HG02623 (cell line): ENCODE measurements around the gene SLMAP.

ENCODE experiments used
- ATAC-seq: cut with Tn5 transposase; IDR thresholded peaks from one replicate; pipeline ENCODE4 v1.9.1; 2021; ENCODE audit warnings: moderate library complexity; ENCODE audit not compliant: unreplicated experiment

Gene SLMAP

DNA sequence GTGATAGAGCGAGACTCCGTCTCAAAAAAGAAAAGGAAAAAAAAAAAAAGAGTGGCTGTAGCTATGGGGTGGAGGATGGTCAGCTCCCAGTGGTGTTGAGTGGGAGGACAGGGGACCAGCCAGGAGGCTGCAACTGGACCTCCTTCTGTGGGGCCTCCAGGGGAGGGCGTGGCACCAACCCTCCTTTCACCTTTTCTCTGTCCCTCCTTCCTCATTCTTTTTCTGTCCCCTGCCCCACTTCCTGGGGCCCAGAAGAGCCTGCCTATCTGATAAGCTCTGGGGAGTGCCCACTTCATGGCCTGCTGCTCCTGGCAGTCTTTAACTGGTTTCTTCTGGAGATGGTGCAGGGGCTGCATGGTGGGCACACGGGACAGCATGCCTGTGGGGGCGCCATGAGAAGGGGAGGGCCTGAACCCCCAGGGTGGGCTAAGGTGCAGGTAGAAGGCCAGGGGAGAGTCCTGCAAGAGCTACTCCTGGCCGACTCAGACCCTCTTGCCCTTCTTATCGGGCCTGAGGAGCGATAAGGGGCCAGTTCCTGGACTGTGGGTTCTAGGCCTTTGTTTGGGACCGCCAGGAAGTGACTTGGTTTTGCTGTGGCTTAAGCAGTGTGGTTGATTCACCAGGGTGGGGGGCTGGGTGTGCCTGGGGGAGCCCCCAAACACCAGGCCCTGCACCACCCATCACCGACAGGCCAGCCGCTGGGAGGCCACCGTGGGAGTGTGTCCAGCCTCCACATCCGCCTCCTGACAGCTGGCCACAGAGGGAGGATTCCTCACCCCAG is 202.7 kb downstream of the SLMAP start:
- ATAC-seq: no peak

DNA sequence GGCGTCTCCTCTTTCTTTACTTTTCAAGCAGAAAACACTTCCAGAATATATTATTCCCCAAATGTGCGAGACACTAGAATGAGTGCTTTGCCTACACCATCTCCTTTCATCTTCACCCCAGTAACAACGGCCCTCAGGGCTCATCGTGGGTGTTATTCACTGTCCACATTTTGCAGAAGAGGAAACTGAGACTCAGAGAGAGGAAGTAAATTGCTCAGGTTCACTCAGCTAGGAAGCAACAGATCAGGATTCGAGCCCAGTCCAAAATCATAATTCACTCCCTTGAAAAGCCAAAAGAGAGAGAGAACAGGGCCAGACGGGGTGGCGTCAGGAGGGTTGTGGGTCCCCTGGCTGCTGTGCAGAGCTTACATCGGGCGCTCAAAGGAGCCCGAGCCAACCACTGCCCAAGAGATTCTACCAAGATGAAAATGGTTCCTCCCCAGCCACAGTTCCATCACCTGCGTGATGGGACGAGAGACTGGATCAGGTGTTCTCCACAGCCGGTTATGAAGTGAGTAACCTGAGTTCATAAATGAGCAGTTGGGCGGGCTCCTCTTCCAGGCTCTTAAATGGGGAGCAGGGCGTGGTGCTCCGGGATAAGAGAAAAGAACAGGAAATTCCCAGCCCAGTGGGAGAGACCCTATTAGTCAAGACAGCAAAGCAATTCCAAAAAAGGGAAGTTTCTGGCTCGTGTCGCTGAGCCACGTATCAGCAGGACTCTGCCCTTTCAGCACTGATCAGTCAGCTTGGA is 203.5 kb downstream of the SLMAP start:
- ATAC-seq: no peak

DNA sequence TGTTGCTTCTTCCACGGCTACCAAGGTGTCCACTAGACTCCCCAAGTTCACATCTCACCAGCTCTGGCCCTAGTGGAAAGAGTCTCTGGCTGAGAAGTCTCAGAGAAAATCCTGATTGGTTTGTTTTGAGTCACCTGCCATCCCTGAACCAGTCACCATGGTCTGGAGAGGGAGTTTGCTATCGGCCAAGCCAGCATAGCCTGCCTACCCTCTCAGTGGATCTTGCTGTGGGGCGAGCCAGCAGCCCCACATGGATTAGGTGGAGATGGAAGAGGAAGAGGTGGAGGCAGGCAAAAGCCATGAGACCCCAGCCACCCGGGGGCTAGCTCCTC is 204.0 kb downstream of the SLMAP start:
- ATAC-seq: no peak

DNA sequence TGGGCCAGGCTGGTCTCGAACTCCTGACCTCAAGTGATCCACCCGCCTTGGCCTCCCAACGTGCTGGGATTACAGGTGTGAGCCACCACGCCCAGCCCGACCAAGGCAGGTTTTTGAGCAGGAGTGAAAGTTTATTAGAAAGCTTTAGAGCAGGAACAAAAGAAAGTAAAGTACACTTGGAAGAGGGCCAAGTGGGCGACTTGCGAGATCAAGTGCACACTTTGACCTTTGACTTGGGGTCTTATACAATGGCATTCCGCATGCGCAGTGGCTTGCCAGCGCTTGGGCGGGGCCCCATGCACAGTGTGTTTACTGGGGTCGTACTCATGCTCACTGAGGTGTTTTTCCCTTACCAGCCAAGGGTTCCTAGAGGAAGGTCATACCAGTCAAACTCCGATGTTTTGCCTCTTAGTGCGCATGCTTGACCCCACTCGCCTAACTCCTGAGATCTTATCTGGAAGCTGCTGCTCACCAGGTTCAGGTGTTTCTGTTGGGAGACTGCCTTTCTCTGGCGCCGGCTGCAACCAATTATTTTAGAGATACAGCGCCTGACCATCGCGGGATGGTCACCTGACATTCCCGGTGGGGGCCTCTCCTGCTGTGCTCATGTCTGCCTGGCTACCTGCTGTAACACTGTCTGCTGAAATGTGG is 205.2 kb downstream of the SLMAP start:
- no peak for ATAC-seq

DNA sequence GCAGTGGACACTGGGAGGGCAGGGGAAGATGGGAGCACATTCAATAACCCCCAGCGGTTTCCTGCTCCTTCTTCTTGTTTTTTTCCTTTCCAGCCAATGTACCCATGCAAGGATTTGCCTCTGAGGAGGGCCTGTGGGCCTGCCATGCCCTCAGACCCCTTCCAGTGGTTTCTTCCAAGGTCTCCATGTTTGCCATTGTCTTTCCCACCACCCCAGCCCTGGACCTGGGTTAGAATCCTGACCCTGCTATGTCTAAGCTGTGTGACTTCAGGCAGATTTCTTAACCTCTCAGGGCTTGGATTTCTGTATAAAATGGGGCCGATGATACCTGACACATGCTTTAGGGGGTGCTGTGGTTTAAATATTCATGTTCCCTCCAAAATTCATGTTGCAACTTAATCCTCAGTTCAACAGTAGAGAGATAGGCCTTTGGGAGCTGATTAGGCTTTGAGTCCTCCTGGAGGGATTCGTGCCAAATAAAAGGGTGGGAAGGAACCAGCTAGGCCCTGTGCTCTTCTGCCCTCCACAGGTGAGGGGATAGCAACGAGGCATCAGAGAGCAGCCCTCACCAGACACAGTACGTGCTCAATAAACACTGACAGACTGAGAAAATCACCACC is 205.8 kb downstream of the SLMAP start:
- ATAC-seq: no peak

DNA sequence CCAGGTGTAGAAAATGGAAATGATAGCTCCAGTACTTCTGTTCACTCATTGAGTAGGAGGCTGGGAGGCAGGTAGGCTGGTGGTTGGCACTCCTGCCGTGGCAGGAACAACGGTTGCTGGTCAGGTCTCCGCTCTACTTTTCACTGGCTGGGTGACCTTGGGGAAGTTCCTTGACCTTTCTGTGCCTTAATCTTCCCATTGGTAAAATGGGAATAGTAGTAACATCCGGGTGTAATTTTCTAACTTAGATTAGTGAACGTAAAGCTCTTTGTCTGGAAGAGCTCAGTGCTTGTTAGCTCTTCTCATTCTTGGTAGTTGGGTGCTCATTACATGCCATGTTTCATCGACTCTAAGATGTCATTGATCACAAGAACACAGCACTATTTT is 206.3 kb downstream of the SLMAP start:
- ATAC-seq: no peak

DNA sequence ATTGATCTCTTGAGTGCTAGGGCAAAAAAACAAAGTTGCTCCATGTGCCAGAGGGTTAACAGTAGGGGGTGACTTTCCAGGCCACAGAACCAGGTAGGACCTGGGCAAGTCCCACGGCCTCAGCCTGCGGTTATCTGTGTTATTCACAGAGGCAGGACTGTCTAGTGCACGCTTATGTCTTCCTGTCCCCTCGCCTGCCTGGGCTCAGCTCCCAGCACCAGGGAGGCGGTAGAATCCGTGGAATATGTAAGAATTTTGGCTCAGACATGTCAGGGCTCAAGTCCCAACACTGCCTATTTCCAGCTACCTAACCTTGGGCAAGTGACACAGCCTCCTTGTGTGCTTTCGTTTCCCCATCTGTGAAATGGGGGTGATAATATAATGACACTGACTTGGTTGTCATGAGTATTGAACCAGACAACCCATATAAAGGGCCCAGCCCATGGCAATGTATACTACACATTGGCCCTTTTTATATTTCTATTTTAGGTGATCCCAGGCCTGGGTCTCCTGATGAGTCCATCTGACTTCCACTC is 207.8 kb downstream of the SLMAP start:
- ATAC-seq: no peak

DNA sequence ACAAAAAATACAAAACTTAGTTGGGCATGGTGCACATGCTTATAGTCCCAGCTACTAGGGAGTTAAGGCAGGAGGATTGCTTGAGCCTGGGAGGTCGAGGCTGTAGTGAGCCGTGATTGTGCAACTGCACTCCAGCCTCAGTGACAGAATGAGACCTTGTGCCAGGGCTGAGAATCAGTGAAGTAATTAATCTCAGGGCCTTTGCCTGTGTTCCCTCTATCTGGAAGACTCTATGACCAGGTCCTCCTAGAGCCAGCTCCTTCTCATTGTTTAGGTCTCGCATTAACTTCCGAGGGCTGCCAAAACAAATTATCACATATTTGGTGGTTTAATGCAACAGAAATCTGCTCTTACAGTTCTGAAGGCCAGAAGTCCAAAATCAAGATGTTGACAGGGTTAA is 210.7 kb downstream of the SLMAP start:
- no peak for ATAC-seq

DNA sequence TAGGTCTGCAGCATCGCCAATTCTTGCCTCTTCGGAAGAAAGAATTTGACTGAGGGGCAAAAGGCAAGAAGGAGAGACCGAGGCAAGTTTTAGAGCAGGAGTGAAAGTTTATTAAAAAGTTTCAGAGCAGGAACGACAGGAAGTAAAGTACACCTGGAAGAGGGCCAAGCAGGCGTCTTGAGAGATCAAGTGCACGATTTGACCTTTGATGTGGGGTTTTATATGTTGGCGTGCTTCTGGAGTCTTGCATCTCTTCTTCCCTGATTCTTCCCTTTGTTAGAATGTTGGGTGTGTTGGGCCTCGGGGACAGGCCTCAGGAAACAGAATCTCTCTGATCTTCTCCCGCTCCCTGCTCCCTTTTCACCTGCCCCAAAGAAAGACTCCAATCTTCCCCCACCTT is 211.5 kb downstream of the SLMAP start:
- no peak for ATAC-seq

DNA sequence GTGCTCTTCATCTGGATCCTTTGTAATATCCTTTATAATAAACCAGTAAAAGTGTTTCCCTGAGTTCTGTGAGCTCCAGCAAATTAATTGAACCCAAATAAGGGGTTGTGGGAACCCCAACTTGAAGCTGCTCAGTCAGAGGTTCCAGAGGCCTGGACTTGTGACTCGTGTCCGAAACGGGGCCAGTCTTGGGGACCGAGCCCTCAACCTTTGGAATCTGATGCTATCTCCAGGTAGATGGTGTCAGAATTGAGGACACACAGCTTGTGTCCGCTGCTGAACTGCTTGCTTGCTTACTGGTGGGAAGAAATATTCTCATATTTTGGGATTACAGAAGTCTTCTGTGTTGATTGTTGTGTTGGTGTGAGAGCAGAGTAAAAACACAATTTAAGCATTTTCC is 212.4 kb downstream of the SLMAP start:
- ATAC-seq: no peak

DNA sequence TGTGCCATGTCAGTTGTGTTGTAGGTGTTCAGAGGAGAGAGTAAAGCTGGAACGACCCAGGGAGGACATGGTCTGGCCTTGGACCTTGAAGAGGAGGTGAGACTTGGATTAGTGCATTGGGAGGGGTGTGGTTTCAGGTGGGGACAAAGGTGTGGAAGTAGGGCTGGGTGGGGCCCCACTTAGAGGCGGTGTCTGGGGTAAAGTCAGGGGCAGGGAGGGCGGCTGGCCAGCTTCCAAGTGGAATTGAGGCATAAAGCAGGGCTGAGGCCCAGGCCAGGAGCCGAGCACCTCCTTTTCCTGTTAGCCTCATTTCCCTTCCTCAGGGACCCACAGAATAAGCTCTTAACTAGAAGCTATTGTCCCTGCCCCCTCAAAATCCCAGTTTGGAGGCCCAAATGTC is 215.9 kb downstream of the SLMAP start:
- ATAC-seq: no peak

DNA sequence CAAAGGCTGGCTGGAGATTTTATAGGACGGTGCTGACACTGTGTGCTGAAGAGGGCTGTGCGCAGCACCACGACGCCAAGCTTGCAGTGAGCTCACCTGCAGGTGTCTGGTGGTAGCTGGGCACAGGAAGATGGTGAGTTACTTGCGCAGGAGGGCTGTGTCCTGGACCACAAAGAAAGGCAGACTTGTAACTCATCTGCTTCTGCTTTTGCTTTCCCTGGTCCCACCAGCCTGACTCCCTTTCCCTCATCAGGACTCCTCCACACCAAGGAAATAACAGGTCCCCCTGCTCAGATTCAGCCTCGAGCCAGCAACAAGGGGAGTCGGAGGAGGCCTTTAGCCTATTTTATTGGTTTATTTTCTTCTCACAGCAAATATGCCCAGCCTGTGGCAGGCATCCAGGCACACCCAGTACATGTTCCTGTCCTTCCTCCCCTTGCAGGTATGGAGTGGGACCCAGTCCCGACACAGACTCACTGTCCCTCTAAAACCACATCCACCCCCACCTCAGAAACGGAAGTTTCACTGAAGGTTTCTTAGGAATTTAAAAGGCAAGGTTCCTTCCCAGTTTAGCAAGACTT is 216.5 kb downstream of the SLMAP start:
- ATAC-seq: no peak

DNA sequence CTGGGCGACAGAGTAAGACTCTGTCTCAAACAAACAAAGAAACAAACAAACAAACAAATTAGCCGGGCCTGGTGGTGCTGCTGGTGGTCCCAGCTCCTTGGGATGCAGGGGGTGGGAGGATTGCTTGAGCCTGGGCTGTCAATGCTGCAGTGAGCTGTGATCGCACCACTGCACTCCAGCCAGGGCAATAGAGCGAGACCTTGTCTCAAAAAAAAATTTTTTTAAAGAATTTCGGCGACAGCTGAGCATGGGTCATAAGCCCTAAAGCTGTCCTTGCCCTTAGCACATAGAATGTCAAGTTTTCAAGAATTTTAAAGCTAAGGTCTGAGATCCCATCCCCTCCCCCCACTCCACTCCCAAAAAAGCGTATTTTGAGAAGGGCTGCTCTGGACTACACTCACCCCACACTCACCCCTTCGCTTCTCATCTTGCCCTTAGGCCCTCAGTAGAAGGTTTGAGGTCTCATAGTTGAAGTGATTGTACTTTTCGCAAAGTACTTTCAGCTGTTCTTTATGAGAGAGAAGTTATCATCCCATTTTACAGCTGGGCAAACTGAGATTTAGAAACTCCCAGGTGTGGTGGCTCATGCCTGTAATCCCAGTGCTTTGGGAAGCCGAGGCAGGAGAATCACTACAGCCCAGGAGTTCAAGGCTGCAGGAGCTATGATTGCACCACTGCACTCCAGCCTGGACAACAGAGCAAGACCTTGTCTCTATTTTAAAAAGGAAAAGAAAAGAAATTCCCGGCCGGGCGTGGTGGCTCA is 217.8 kb downstream of the SLMAP start:
- ATAC-seq: no peak

DNA sequence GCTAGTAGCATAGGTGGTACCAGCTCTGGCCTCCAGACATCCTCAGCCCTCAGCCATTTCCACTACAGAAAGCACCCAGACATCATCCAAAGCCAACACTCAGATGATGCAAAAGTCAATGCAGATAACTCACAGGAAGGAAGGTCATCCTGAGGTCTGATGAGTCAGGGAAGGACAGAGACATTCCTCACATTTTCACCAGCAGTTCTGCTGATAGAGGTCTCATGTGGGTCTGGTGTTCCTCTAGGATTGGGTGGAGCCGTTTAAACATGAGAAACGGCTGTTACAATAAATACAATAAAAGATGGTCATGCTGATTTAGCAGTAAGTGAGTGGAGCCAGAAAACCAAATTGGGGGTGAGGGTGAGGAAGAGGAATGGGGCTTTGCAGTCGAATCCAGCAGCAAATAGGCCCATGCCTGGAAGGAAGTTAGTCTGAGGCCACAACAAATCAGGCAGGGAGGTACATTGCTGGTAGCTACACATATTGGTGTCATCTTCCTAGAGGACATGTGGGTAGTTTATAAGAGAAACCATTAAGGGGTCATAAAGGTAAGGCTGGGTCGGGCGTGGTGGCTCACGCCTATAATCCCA is 218.8 kb downstream of the SLMAP start:
- ATAC-seq: no peak

DNA sequence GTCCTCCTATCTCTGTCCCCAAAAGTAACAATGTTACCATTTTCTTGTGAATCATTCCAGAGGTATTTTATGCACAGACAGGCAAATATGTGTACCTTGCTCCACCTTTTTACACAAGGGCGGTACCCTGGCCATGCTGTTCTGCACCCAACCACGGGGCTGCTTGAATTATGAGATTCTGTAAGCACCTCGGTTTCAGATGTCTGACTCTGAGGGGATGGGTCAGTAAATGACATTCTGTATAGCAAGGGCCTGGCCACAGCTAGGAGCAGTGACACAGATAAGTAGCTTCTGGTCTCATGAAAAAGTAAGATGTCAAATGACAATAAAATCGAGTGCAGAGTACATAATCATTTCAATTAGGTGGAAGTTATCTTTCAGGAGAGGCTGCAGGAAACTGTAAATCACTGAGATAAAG is 221.7 kb downstream of the SLMAP start:
- no peak for ATAC-seq

DNA sequence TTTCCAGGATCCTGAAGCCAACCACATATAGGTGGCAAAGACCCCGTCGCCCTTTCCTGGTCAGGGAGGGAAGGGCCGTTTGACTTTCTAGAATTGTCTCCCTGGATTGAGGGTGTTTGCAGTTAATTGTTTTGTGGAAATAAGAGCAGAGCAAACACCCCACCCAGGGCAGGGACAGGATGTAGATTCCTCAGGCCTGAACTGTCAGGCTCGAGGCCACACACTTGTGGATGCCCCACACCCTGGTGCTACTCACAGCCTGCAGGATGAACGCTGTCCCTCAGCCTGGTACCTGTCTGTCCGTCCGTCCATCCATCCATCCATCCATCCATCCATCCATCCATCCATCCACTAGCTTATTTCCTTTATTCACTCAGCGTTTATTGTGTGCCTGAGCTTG is 222.2 kb downstream of the SLMAP start:
- no peak for ATAC-seq
